PC-3 (cell line): ENCODE data around the gene CASQ2.

ENCODE experiments used
- EZH2 ChIP-seq: fragments of 300-600 bp; sonication (generic); IDR thresholded peaks from one replicate; pipeline ENCODE4 v1.6.1; 2017; ENCODE audit warnings: antibody characterized with exemption, mild to moderate bottlenecking, low read length; ENCODE audit not compliant: unreplicated experiment
- TF ChIP-seq, protein P1 (sequence below): fragments of 300-600 bp; sonication (generic); conservative IDR thresholded peaks from 2 replicates; pipeline ENCODE4 v1.5.1; 2017; ENCODE audit warnings: antibody characterized with exemption, low read depth, mild to moderate bottlenecking, low read length

DNA sequence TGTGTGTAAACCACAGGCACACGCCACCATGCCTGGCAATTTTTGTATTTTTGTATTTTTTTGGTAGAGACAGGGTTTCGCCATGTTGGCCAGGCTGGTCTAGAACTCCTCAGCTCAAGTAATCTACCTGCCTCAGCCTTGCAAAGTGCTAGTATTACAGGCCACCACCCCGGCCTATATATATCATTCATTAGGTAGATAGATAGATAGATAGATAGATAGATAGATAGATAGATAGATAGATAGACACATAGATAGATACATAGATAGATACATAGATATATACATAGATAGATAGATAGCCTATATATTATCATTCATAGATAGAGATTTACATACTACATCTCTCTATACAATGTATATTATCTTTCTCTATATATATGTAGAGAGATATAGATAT lies 80.8 kb downstream of the CASQ2 start:
- TF ChIP-seq, protein P1, sequence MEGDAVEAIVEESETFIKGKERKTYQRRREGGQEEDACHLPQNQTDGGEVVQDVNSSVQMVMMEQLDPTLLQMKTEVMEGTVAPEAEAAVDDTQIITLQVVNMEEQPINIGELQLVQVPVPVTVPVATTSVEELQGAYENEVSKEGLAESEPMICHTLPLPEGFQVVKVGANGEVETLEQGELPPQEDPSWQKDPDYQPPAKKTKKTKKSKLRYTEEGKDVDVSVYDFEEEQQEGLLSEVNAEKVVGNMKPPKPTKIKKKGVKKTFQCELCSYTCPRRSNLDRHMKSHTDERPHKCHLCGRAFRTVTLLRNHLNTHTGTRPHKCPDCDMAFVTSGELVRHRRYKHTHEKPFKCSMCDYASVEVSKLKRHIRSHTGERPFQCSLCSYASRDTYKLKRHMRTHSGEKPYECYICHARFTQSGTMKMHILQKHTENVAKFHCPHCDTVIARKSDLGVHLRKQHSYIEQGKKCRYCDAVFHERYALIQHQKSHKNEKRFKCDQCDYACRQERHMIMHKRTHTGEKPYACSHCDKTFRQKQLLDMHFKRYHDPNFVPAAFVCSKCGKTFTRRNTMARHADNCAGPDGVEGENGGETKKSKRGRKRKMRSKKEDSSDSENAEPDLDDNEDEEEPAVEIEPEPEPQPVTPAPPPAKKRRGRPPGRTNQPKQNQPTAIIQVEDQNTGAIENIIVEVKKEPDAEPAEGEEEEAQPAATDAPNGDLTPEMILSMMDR: no peak
- TF ChIP-seq EZH2: no peak
